HG03066 (cell line): ENCODE data around the gene OR2H1.

Source experiments
- ATAC-seq: cut with Tn5 transposase; IDR thresholded peaks from one replicate; pipeline ENCODE4 v1.9.1; 2021; ENCODE audit warnings: low read depth; ENCODE audit not compliant: unreplicated experiment

OR2H1 gene

GRCh38 chr6:29507319-29507718, 50.4 kb downstream of the OR2H1 start:
- ATAC-seq = no peak

- peak; percentile 63 for ATAC-seq
These were observed 52.3 kb downstream of the OR2H1 start for GRCh38 chr6:29509239-29509638.

GRCh38 chr6:29509711-29510110, 52.8 kb downstream of the OR2H1 start:
- no peak for ATAC-seq

GRCh38 chr6:29510202-29510601, 53.2 kb downstream of the OR2H1 start:
- no peak for ATAC-seq

GRCh38 chr6:29510746-29511300, 53.9 kb downstream of the OR2H1 start:
- ATAC-seq = no peak
